Nephron (organoid): ENCODE data around the gene MICAL2.

Experiments used
- H3K27ac Mint-ChIP-seq, 3 experiments: 2 replicates each; pipeline ENCODE4 v1.8.0; 2020; ENCODE audit warnings: mixed read lengths in 3 of 3, mild to moderate bottlenecking in 2 of 3, moderate library complexity in 1 of 3
- H3K27me3 Mint-ChIP-seq: 2 replicates; pipeline ENCODE4 v1.8.0; 2021; ENCODE audit warnings: low read depth, mild to moderate bottlenecking, moderate library complexity, mixed read lengths
- H3K36me3 Mint-ChIP-seq: 2 replicates; pipeline ENCODE4 v1.8.0; 2020; ENCODE audit warnings: low read depth, mixed read lengths
- H3K4me1 Mint-ChIP-seq: 2 replicates; pipeline ENCODE4 v1.8.0; 2020; ENCODE audit warnings: mixed read lengths
- H3K4me3 Mint-ChIP-seq, 3 experiments: 2 replicates each; pipeline ENCODE4 v1.8.0; 2020; ENCODE audit warnings: mild to moderate bottlenecking in 3 of 3, mixed read lengths in 3 of 3, moderate library complexity in 2 of 3
- H3K9me3 Mint-ChIP-seq: 2 replicates; pipeline ENCODE4 v1.8.0; 2020; ENCODE audit warnings: mixed read lengths
- TF ChIP-seq, protein P1 (sequence below), 3 experiments: fragments of 200-600 bp; sonication (generic); IDR thresholded peaks; one replicate each; pipeline ENCODE4 v1.5.0; 2021; ENCODE audit warnings: antibody characterized with exemption in 3 of 3; ENCODE audit not compliant: unreplicated experiment in 3 of 3

Gene MICAL2

DNA sequence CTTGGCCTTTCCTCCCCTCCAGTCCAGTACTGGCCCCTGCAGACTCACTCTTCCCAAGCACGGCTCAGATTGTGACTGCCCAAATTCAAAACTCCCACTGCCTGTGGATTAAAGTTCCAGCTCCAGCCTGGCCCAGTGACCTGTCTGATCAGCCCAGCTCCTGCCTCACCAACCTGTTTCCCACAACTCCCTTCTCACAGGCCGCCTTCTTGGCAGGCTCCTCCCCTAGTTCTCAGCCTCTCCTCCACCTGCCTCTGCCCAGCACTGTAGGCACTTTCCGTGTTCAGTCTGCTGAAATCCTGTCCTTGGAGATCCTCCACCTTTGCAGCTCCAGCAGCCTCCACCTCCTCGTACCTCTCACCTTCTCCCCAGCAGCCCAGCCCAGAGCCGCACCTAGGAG, 68.6 kb downstream of the MICAL2 start:
- Mint-ChIP-seq H3K27ac (peak overlapping the region; percentile 19 to 85 (median 48)), H3K9me3 (no peaks in the 10 kb centered on the region), H3K27me3 (peaks cover 6% of the 10 kb centered on the region), H3K4me3 (peak overlapping the region in 1 of 3 experiments; percentile 1), H3K4me1 (peaks cover 38% of the 10 kb centered on the region), H3K36me3 (no peaks in the 10 kb centered on the region)
- TF ChIP-seq, protein P1, sequence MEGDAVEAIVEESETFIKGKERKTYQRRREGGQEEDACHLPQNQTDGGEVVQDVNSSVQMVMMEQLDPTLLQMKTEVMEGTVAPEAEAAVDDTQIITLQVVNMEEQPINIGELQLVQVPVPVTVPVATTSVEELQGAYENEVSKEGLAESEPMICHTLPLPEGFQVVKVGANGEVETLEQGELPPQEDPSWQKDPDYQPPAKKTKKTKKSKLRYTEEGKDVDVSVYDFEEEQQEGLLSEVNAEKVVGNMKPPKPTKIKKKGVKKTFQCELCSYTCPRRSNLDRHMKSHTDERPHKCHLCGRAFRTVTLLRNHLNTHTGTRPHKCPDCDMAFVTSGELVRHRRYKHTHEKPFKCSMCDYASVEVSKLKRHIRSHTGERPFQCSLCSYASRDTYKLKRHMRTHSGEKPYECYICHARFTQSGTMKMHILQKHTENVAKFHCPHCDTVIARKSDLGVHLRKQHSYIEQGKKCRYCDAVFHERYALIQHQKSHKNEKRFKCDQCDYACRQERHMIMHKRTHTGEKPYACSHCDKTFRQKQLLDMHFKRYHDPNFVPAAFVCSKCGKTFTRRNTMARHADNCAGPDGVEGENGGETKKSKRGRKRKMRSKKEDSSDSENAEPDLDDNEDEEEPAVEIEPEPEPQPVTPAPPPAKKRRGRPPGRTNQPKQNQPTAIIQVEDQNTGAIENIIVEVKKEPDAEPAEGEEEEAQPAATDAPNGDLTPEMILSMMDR (IDR thresholded peaks at IDR 0.05; ENCODE audit: unreplicated experiment in 3 of 3) = no peak

DNA sequence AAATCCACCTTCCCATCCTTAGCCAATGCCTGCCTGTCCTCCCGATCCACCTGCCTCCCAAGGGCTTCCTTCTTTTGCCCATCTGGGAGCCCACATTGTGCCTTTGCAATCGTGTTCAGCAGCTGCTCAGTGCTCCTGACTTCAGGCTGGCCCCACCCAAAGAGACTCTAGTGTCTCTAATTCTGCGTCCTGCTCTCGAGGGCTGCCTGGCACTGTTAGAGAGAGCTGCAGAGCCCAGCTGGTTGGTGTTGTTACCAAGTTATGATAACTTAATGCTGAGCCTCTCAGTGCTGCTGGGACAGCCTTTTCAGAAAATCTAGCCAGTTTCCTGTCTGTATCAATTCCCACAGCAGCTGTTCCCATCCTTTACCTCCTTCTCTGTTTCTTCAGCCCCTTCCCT, 69.1 kb downstream of the MICAL2 start:
- H3K9me3 Mint-ChIP-seq = no peaks in the 10 kb centered on the region
- H3K4me1 Mint-ChIP-seq = peaks cover 40% of the 10 kb centered on the region
- peak overlapping the region; percentile 19 to 85 (median 48) for H3K27ac Mint-ChIP-seq
- H3K27me3 Mint-ChIP-seq = peaks cover 6% of the 10 kb centered on the region
- H3K4me3 Mint-ChIP-seq = peak overlapping the region in 1 of 3 experiments; percentile 1
- TF ChIP-seq, protein P1 (IDR thresholded peaks at IDR 0.05; ENCODE audit: unreplicated experiment in 3 of 3) = no peak
- H3K36me3 Mint-ChIP-seq = no peaks in the 10 kb centered on the region

DNA sequence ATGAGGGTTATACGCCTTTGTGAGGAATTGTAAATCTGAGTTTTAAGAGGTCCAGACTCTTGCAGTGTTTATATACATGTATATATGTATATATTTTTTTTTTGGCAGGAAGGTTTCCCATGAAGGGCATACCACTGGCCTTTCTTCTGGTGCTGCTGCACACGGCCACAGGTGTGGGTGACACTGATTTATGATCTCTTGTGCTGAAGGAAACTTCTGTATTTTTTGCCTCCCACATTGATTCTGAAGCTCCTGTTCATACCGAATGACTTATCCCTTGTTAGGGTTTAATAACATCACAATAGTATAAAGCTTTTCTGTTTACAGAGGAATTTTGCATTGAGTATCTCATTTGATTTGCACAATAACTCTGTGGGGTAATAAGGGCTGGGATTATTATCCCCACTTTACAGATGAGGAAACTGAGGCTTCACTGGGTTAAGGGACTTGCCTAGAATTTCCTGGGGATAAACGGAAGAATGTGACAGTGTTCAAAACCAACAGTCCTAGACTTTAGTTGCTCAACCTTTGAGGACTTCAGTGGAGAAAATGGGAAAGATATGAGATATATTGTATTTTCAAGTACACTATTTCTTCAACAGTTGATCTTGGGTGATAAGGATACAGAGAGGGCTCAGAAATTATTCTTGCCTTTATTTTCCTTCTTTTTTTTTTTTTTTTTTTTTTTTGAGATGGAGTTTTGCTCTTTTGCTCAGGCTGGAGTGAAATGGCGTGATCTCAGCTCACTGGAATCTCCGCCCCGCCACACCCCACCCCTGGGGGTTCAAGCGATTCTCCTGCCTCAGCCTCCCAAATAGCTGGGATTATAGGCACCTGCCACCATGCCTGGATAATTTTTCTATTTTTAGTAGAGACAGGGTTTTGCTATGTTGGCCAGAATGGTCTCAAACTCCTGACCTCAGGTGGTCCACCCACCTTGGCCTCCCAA, 70.1 kb downstream of the MICAL2 start:
- Mint-ChIP-seq H3K27ac (peak overlapping the region; percentile 48 to 85 (median 67)), H3K36me3 (no peaks in the 10 kb centered on the region), H3K9me3 (no peaks in the 10 kb centered on the region), H3K27me3 (peaks cover 6% of the 10 kb centered on the region), H3K4me3 (no peak overlapping the region), H3K4me1 (peaks cover 45% of the 10 kb centered on the region)
- TF ChIP-seq, protein P1 (IDR thresholded peaks at IDR 0.05; ENCODE audit: unreplicated experiment in 3 of 3) = no peak

DNA sequence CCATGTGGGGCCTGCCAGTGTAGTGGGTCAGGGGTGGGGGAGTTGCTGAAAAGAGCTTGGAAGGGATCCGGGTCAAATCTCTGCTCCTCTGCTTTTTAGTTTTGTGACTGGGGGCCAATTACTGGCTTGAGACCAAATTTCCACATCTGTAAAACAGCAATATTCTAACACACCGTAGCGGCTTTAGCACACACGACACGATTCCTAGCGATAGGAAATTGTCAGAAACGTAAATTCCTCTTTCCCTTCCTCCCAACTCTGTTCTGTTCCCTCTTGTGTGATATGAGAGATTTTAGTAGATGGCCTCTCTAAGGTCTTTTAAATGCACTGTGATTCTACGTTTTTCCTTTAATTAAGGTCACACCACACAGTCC, 71.9 kb downstream of the MICAL2 start:
- no peaks in the 10 kb centered on the region for H3K9me3 Mint-ChIP-seq
- H3K27me3 Mint-ChIP-seq = peaks cover 6% of the 10 kb centered on the region
- peak overlapping the region; percentile 92 to 98 (median 94) for H3K27ac Mint-ChIP-seq
- no peak overlapping the region for H3K4me3 Mint-ChIP-seq
- no peaks in the 10 kb centered on the region for H3K36me3 Mint-ChIP-seq
- TF ChIP-seq, protein P1 (IDR thresholded peaks at IDR 0.05; ENCODE audit: unreplicated experiment in 3 of 3) = no peak
- peaks cover 61% of the 10 kb centered on the region for H3K4me1 Mint-ChIP-seq

DNA sequence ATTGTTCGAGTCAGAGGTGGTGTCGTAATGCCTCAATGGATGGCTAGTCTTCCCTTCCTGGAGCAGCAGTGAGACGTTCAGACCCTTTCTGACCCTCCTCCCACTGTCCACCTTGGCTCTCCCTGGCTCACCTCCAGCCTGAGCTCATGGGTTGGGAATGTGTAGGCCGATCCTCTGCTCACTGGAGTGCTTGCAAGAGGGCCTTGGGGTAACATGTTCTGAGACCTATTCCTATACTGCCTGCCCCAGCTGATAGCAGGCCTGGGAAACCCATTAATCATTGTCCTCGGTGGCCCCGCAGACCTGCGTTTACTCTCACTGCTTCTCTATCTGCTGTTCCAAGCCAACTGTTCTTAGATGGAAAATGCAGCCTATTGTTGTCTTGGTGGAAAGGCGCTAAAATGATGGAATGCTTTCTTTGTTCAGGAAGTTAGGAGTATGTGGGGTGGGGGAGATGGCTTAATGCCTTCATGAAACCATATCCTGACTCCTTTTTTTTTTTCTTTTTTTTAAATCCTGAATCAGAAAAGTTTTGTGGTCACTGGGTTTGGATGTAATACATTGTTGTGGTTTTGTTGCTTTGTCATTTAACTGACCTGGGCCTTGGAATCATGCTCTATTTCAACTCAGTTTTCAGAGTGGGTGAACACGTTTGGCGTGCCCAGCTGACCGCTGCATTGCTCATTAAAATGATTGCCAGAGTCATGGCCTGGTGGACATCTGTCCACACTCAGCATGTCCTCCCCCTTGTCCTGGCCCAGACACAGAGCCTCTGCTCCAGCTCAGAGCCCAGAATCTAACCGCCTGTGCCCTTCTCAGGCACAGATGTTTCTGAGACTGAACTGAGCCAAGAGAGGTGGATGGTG, 72.5 kb downstream of the MICAL2 start:
- TF ChIP-seq, protein P1 (IDR thresholded peaks at IDR 0.05; ENCODE audit: unreplicated experiment in 3 of 3) = no peak
- Mint-ChIP-seq H3K36me3 (no peaks in the 10 kb centered on the region), H3K27me3 (peaks cover 6% of the 10 kb centered on the region), H3K4me1 (peaks cover 58% of the 10 kb centered on the region), H3K9me3 (no peaks in the 10 kb centered on the region), H3K4me3 (peak overlapping the region in 1 of 3 experiments; percentile 12), H3K27ac (peak overlapping the region; percentile 92 to 98 (median 94))
